ENCODE results near the gene SLC17A9.

SLC17A9 gene

DNA sequence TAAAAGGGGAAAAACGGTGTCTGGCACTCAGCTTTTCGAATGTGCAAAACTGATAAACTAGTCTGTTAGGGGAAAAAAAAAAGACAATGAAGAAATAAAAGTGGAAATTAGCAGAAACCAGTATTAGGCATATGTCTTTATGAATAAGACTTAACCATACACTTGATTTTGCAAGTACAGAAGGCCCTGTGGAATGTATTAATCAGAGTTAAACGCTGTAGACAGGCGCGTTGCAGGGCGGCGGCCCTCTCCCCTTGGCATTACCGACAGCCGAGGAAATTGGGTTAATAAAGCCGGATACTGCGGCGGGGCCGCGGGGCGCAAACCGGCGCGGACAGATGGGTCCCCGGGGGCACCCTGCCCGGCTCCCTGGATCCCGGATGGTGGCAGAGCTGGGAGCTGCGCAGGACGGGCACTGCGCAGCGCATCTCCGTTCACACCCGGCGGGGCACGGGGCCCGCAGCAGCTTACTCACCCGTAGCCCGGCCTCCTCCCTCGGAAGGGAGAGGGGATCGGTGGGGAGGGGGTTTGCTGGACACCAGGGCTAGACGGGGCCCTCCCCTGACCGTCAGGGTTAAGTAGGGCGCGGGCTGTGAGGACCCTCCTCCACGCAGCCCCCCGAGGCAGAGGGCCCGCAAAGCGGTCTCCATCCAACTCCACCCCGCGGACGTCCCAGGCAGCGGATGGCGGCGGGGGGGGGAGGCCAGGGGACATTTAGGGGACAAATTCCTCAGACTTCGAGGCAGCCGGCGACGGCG is 52.3 kb downstream of the SLC17A9 start:
- Mint-ChIP-seq H3K4me1 (ENCODE audit: low read depth) (peaks cover 12% of the 10 kb centered on the region), H3K36me3 (ENCODE audit: low read depth) (no peaks in the 10 kb centered on the region), H3K9me3 (no peaks in the 10 kb centered on the region), H3K4me3 (no peak overlapping the region), H3K27ac (no peak overlapping the region), H3K27me3 (peaks cover 91% of the 10 kb centered on the region)
- intact Hi-C loops (cut with micrococcal nuclease), result loop anchor here (5.0 to 10.0 kb wide), 2 partner anchors 100 to 132 kb away; no protein-coding TSS in a partner anchor

DNA sequence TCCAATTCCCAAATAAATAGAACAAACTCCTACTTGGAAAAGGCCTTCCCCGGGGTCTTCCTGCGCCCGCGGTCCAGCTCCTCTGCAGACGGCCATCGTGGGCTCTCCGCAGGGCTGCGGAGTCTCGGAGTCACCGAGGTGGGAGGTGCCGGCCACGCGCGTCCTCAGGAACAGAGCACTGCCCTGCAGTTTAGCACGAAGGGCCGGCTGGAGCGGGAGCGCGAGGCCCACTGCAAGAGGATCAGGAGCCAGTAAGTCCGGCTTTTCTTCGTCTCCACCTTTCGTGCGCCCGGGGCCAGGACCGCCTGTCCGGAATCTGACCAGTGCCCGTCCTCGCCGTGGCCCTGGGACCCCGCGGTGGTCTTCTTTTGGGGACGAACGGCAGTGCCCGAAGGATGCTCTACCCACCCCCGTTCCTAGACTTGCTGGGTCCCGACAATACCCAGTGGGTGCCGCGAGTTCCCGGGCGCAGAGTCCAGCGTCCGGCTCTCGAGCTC is 52.9 kb downstream of the SLC17A9 start:
- Mint-ChIP-seq H3K4me1 (ENCODE audit: low read depth) (peaks cover 17% of the 10 kb centered on the region), H3K9me3 (no peaks in the 10 kb centered on the region), H3K27ac (no peak overlapping the region), H3K27me3 (peaks cover 91% of the 10 kb centered on the region), H3K4me3 (no peak overlapping the region), H3K36me3 (ENCODE audit: low read depth) (no peaks in the 10 kb centered on the region)
- intact Hi-C loops (cut with micrococcal nuclease), result loop anchor here (5.0 to 10.0 kb wide), 2 partner anchors 101 to 133 kb away; no protein-coding TSS in a partner anchor

DNA sequence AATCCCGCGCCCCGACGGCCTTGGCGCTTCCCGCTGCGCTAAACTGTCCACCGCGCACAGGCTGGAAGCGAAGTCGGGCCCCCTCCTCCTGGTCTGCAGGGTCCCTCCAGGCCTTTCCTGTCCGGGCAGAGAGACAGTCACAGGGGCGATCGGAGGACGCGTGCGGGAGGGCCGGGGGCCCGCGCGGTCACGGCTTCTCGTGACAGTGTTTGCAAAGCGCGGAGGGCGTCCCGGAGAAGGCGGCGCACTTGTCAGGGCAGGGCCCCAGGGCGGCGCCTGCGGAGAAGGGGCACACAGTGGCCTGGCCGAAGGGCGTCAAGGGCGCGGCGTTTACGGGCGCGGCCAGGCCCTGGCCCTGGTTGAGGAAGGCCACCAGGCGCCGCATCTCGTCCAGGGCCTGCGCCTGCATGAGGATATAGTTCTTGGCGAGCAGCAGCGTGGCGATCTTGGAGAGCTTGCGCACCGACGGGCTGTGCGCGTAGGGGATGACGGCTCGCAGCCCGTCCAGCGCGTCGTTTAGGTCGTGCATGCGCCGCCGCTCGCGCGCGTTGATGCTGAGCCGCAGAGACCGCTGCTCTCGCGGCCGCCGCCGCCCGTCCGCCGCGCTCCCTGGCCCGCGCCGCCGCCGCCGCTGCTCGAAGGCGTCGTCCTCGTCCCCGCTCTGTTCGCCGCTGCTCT is 53.5 kb downstream of the SLC17A9 start:
- no peak overlapping the region for H3K4me3 Mint-ChIP-seq
- H3K27ac Mint-ChIP-seq, result no peak overlapping the region
- peaks cover 90% of the 10 kb centered on the region for H3K27me3 Mint-ChIP-seq
- H3K9me3 Mint-ChIP-seq, result no peaks in the 10 kb centered on the region
- intact Hi-C loops (cut with micrococcal nuclease), result loop anchor here (5.0 to 10.0 kb wide), 2 partner anchors 101 to 134 kb away; no protein-coding TSS in a partner anchor
- H3K4me1 Mint-ChIP-seq (ENCODE audit: low read depth), result peaks cover 20% of the 10 kb centered on the region
- no peaks in the 10 kb centered on the region for H3K36me3 Mint-ChIP-seq (ENCODE audit: low read depth)

DNA sequence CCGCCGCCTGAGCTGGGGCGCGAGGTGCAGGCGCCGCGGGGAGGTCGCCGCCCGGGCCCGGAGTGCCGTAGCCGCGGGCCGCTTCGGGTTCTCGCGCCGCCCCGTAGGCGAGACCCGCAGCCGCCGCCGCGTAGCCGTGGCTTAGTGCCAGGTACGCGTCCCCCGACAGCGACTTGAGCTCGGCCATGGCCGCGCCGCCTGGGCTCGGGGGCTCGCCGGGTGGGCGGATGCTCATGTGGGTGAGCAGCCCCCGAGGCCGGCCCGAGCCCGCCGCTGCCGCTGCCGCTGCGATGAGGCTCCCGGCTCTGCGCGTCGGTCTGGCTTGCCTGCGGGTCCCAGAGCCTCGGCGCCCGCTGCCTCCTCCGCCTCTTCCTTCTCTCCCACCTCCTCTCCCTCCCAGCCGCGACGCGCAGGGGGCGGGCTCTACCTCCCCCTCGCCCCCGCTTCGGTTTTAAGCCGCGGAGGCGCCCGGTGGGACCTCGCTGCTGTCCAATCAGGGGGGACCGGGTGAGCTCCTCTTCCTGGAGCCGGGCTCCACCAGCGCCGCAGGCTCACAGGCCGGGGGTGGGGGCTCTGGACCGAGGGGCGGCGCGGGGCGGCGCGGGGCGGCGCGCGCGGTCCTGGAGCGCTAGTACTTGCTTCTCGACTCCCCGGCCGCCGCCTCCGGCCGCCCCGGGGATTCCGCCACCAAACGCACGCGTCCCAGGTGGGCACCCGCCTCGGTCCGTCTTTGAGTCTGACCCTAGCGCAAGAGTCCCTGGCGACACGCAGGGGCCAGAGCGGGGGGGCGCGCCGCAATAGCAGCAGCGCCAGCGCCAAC is 54.2 kb downstream of the SLC17A9 start, which contains the start of gene BHLHE23:
Gene BHLHE23 (minus strand): TSS at position 425 of the 820 bp plus-strand sequence. CDS start 190 bp downstream, at position 235.
- intact Hi-C loops (cut with micrococcal nuclease), result loop anchor here (5.0 to 10.0 kb wide), 2 partner anchors 102 to 134 kb away; no protein-coding TSS in a partner anchor
- Mint-ChIP-seq H3K27me3 (peaks cover 90% of the 10 kb centered on the region), H3K27ac (no peak within 1 kb of the TSS), H3K4me1 (ENCODE audit: low read depth) (peaks cover 20% of the 10 kb centered on the region), H3K36me3 (ENCODE audit: low read depth) (no peaks in the 10 kb centered on the region), H3K4me3 (no peak within 1 kb of the TSS), H3K9me3 (no peaks in the 10 kb centered on the region)

DNA sequence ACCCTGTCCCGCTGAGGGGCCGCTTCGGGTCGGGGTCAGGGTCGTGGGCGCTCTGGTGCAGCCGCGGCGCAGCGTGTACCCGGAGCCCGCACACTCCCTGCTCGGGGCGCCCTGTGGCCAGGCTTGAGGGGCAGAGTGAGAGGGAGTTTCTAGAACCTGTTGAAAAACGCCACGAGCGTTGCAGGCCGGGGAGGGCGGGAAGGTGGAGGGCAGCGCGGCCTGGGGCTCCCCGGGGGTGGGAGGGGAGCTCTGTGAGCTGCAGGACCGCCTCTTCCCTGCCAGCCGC is 54.8 kb downstream of the SLC17A9 start:
- Mint-ChIP-seq H3K4me3 (no peak overlapping the region), H3K27me3 (peaks cover 90% of the 10 kb centered on the region), H3K4me1 (ENCODE audit: low read depth) (peaks cover 20% of the 10 kb centered on the region), H3K36me3 (ENCODE audit: low read depth) (no peaks in the 10 kb centered on the region), H3K9me3 (no peaks in the 10 kb centered on the region), H3K27ac (no peak overlapping the region)
- intact Hi-C loops (cut with micrococcal nuclease), result loop anchor here (5.0 to 10.0 kb wide), 2 partner anchors 103 to 135 kb away; no protein-coding TSS in a partner anchor

DNA sequence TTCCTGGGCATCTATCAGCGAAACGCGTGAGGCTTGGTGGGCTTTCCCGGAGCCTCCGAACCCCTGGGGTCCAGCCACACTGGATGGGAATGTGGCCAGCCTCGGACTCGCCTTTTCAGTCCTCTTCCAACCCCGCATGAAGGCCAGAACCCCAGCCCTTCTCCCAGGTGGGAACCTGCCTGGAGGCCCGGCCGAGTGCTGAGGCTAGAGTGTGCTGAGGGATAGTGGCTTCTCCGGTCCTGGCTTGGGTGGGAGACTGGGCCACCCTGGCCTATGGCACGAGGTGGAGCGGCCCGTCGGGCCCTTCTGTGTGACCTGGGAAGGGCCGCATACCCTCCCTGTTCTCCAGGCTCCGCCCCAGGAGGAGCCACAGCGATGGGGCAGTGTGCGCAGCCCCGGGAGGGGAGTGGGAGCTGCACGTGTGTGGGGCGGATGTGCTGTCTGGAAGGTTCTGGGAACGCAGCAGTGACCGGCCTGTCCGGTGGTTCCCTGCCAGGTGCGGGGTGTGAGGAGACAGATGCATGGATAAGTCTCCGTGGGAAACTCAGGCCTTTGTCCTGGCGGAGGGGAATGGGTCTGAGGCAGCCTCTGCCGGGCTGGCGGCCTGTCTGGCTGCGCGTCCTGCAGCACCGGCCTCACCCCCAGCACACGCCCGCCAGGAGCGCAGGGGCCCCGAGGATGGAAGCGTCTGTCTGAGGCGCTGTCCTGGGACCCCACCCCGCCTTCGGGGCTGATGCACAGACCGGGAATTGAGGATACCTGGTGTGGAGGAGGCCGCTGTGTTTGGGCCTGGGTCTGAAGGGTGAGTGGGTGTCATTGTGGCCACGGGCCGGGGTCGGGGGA is 55.4 kb downstream of the SLC17A9 start:
- H3K4me3 Mint-ChIP-seq, result no peak overlapping the region
- H3K4me1 Mint-ChIP-seq (ENCODE audit: low read depth), result peaks cover 20% of the 10 kb centered on the region
- peaks cover 90% of the 10 kb centered on the region for H3K27me3 Mint-ChIP-seq

DNA sequence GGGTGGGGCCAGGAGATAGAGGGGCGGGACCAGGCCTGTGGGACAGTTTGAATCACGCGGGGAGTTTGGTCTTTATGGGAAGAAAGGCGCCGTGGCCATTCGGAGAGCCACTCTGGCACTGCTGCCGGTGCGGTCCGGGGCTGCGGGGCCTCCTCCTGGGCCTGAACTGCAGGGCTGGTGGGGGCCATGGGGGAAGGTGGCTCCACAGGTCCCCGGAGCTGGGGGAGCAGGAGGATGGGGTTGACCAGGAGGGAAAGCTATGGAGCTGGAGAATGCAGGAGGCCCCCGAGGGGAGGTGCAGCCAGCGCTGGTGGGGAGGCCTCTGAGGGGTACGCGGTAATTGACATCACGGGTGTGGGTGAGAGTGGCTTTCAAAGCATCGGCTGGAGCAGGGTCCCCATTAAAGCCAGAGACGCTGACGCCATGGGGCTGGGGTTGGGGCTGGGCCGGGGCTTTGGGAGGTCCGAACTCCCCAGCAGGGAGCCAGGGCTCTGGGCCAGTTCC is 56.1 kb downstream of the SLC17A9 start:
- Mint-ChIP-seq H3K4me1 (ENCODE audit: low read depth) (peaks cover 20% of the 10 kb centered on the region), H3K27me3 (peaks cover 90% of the 10 kb centered on the region), H3K27ac (no peak overlapping the region), H3K4me3 (no peak overlapping the region), H3K9me3 (peaks cover 9% of the 10 kb centered on the region), H3K36me3 (ENCODE audit: low read depth) (no peaks in the 10 kb centered on the region)
- intact Hi-C loops (cut with micrococcal nuclease), result loop anchor here (1.0 to 10.0 kb wide), 3 partner anchors 36 to 136 kb away; no protein-coding TSS in a partner anchor

More for the DNA sequence above, 55.4 kb downstream of the SLC17A9 start:
- Mint-ChIP-seq H3K9me3 (peaks cover 1% of the 10 kb centered on the region), H3K36me3 (ENCODE audit: low read depth) (no peaks in the 10 kb centered on the region), H3K27ac (no peak overlapping the region)
- intact Hi-C loops (cut with micrococcal nuclease), result loop anchor here (5.0 to 10.0 kb wide), 2 partner anchors 103 to 136 kb away; no protein-coding TSS in a partner anchor

DNA sequence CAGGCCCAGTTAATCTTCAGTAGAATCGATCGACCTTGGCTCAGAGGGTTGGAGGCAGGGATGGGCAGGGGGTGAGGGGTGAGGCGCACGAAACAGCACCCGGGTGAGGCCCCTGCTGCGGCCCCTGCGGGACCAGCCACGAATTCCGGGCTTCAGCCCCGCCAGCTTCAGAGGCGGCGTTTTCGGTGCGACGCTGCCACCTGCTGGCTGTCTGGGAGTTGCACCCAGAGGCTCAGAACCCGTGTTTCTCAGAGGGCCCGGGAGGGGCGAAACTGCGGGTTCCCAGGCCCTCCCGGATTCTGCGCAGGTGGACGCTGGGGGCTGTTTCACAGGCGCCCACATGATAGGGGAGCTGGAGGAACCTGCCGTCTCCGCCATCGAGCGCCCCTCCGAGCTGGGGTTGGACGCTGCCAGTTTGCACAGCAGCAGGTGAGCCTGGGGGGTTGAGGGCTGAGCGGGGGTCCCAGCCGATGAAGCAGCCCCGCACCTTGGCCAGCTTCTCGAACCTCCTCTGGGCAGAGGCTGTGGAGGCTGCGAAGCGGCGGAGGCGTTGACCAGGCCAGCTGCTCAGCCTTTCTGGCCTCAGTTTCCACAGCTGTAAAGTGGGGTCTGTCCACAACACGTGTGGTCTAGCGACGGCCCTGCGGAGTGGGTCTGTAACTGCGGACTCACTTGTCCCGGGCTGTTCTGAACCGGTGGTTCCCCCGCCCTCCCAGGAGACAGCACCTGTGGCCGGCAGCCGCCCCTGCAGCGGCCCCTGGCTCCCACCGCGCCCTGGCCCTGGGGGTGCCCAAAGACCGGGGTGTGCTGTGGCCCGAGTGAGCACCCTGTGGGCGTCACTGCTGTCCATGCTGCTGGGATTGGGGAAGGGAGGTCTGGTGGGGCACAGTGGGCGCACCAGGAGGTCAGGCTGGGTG is 56.8 kb downstream of the SLC17A9 start:
- intact Hi-C loops (cut with micrococcal nuclease), result loop anchor here (1.0 to 10.0 kb wide), 3 partner anchors 37 to 137 kb away; no protein-coding TSS in a partner anchor

DNA sequence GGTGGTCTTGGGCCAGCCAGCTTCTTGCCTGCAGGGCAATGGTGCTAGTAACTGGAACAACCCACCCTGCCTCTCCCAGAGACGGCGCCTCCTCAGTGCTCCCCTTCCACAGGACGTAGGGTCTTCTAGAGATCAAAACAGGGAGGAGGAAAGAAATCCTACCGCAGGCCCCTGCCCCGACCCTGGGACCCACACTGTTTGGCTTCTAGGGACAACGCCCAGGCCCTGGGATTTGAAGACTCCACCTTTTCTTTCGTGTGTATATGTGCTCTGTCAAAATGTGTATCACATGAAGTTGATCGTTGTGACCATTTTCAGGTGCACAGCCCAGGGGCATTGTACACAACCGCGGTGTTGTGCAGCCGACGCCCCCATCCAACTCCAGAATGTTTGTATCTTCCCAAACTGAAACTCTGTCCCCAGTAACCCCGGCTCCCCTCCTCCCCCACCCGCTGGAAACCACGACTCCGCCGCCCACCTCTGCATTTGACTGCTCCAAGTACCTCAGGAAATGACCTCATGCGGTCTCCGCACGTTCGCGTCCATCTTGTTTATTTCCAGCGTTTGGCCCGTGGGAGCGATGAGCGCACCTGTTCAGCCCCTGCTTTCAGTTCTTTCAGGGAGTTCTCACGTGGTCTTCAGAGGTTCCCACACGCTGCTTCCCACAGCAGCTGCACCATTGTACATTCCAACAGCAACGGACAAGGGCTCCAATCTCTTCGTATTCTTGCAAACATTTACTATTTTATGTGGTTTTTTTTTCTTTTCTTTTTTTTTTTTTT is 57.7 kb downstream of the SLC17A9 start:
- intact Hi-C loops (cut with micrococcal nuclease), result loop anchor here (1.0 to 10.0 kb wide), 3 partner anchors 38 to 138 kb away; no protein-coding TSS in a partner anchor
- Mint-ChIP-seq H3K4me1 (ENCODE audit: low read depth) (peaks cover 25% of the 10 kb centered on the region), H3K27me3 (peaks cover 94% of the 10 kb centered on the region), H3K9me3 (peaks cover 12% of the 10 kb centered on the region), H3K4me3 (peak overlapping the region; percentile 59), H3K36me3 (ENCODE audit: low read depth) (no peaks in the 10 kb centered on the region), H3K27ac (no peak overlapping the region)

More for the DNA sequence above, 56.8 kb downstream of the SLC17A9 start:
- H3K27me3 Mint-ChIP-seq, result peaks cover 93% of the 10 kb centered on the region
- H3K9me3 Mint-ChIP-seq, result peaks cover 12% of the 10 kb centered on the region
- H3K4me3 Mint-ChIP-seq, result no peak overlapping the region
- H3K4me1 Mint-ChIP-seq (ENCODE audit: low read depth), result peaks cover 20% of the 10 kb centered on the region
- H3K36me3 Mint-ChIP-seq (ENCODE audit: low read depth), result no peaks in the 10 kb centered on the region
- H3K27ac Mint-ChIP-seq, result no peak overlapping the region

DNA sequence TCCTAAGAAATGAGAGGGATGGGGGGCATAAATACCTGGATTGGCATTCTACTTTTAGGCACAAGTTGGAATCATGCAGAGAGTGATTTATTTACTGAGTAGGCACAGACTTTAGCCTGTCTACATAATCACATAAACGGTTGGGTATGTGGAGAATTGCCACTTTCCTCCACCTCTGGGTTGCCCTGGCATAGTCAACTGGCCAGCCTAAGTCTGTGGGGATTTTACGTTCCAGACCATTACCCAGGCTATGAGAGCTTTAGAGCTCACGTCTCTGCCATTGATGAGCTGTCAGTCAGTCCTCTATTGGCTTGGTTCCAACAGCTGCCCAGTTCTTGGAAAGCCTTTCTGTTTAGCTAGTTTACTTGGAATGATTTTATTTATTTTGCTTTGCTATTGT is 59.3 kb downstream of the SLC17A9 start:
- intact Hi-C loops (cut with micrococcal nuclease), result no loop called here
- H3K9me3 Mint-ChIP-seq, result peaks cover 12% of the 10 kb centered on the region
- H3K27ac Mint-ChIP-seq, result no peak overlapping the region
- H3K4me1 Mint-ChIP-seq (ENCODE audit: low read depth), result peaks cover 25% of the 10 kb centered on the region
- no peaks in the 10 kb centered on the region for H3K36me3 Mint-ChIP-seq (ENCODE audit: low read depth)
- peaks cover 98% of the 10 kb centered on the region for H3K27me3 Mint-ChIP-seq
- no peak overlapping the region for H3K4me3 Mint-ChIP-seq

DNA sequence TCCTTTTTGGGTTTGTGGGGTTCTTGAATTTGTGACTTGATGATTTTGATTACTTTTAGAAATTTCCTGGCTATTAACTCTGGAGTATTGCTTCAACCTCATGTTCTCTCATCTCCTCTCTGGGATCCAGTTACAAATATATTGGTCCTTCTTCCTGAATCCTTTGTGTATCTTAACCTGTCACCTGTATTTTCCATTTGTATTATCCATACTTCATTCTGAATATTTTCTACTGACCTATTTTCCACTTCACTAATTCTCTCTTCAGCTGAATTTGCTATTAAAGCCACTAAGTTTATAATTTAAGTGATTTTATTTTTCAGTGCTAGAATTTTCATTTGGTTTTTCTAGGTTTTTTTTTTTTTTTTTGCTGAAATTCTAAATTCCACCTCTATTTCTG is 60.7 kb downstream of the SLC17A9 start:
- no peak overlapping the region for H3K4me3 Mint-ChIP-seq
- H3K27me3 Mint-ChIP-seq, result peaks cover 98% of the 10 kb centered on the region
- H3K36me3 Mint-ChIP-seq (ENCODE audit: low read depth), result no peaks in the 10 kb centered on the region
- intact Hi-C loops (cut with micrococcal nuclease), result no loop called here
- no peak overlapping the region for H3K27ac Mint-ChIP-seq
- H3K9me3 Mint-ChIP-seq, result peaks cover 12% of the 10 kb centered on the region
- H3K4me1 Mint-ChIP-seq (ENCODE audit: low read depth), result peaks cover 22% of the 10 kb centered on the region

All from dendritic cell treated with granulocyte-macrophage colony-stimulating factor and Interleukin-4, amounts not matched to agents 40 ng/mL and 50 ng/mL, for 4 days (primary cell).